HCT116 (cell line): ENCODE results near the gene RGS11. TPM values are rescaled to one million over a fixed set of nuclear protein-coding genes. Genes with fewer than 3 reads are reported as not detected.

Experiments used
- ATAC-seq: fragments of 200-7000 bp; cut with Tn5 transposase; 2 replicates; pipeline ENCODE4 v1.9.1; 2020; ENCODE audit warnings: mild to moderate bottlenecking, moderate library complexity
- BruUV-seq: library from RNA; stranded (reverse); fragments of 400-500 nt; replicated peaks from 2 replicates; lab custom pipeline; 2021; lab: Mats Ljungman, UMichigan
- CTCF ChIA-PET: fragments of 300-600 bp; sonication (Branson Sonifier 250); formaldehyde crosslinking; loops from one replicate; lab custom pipeline; 2021; ENCODE audit warnings: antibody characterized with exemption; lab: Charles Lee
- POLR2A ChIA-PET: fragments of 300-600, 350-600 bp; sonication (Branson Sonifier 250); formaldehyde crosslinking; loops from one replicate; lab custom pipeline; 2021; ENCODE audit warnings: antibody characterized with exemption; lab: Charles Lee
- RAD21 ChIA-PET, 2 experiments: fragments of 300-600 bp; sonication (Branson Sonifier 250); formaldehyde crosslinking; loops; one replicate each; lab custom pipeline; 2023; ENCODE audit warnings: low total read pairs in 2 of 2; ENCODE audit not compliant: uncharacterized antibody in 2 of 2, unreplicated experiment in 2 of 2, low non-redundant PET in 1 of 2; lab: Charles Lee
- DNase-seq: peaks from one replicate; pipeline ENCODE4 v3.0.0-alpha.2; 2010; ENCODE audit warnings: low read depth, low spot score
- H2AFZ ChIP-seq: fragments of 200-600 bp; shearing (Covaris generic), sonication (generic); 2 replicates; pipeline ENCODE4 v1.6.1; 2017; ENCODE audit warnings: low read depth, mixed run types, mixed read lengths, antibody characterized with exemption, low read length; ENCODE audit not compliant: poor library complexity, severe bottlenecking
- H3K27ac ChIP-seq: 2 replicates; pipeline ENCODE4 v1.5.1; 2012; ENCODE audit warnings: low read depth, low read length
- H3K27me3 ChIP-seq: fragments of 200-600 bp; sonication (generic); 2 replicates; pipeline ENCODE4 v1.6.1; 2016; ENCODE audit warnings: mixed run types, low read length, mixed read lengths; ENCODE audit not compliant: insufficient read depth
- H3K36me3 ChIP-seq, 2 experiments: fragments of 200-500 bp in 1 of 2; fragments of 200-600 bp in 1 of 2; sonication (Bioruptor generic) in 1 of 2; sonication (generic) in 1 of 2; 2 replicates each; pipeline versions ENCODE4 v1.5.1 to v1.6.1; 2014 to 2016; ENCODE audit warnings: low read length in 2 of 2, inconsistent platforms in 1 of 2, mixed read lengths in 1 of 2, mixed run types in 1 of 2; ENCODE audit not compliant: insufficient read depth in 2 of 2, control insufficient read depth in 1 of 2
- H3K4me1 ChIP-seq, 2 experiments: fragments of 200-600 bp in 1 of 2; sonication (generic) in 1 of 2; 2 replicates each; pipeline versions ENCODE4 v1.5.1 to v1.6.1; 2012 to 2017; ENCODE audit warnings: low read length in 2 of 2, inconsistent platforms in 1 of 2, mild to moderate bottlenecking in 1 of 2, mixed read lengths in 1 of 2, mixed run types in 1 of 2, moderate library complexity in 1 of 2; ENCODE audit not compliant: insufficient read depth in 2 of 2, control insufficient read depth in 1 of 2
- H3K4me2 ChIP-seq: fragments of 200-600 bp; sonication (generic); 2 replicates; pipeline ENCODE4 v1.6.1; 2017; ENCODE audit warnings: mixed run types, low read length, mixed read lengths
- H3K4me3 ChIP-seq, 2 experiments: fragments of 200-600 bp in 1 of 2; sonication (generic) in 1 of 2; replicated peaks in 1 of 2; 2 replicates each; pipeline ENCODE4 v1.5.1; 2011 to 2016; ENCODE audit warnings: low read length in 2 of 2, control low read depth in 1 of 2, low read depth in 1 of 2, mild to moderate bottlenecking in 1 of 2, mixed read lengths in 1 of 2, mixed run types in 1 of 2
- H3K79me2 ChIP-seq: fragments of 200-600 bp; sonication (generic); 2 replicates; pipeline ENCODE4 v1.6.1; 2017; ENCODE audit warnings: mild to moderate bottlenecking, mixed run types, low read length, moderate library complexity, mixed read lengths; ENCODE audit not compliant: insufficient read depth
- H3K9ac ChIP-seq: fragments of 200-600 bp; sonication (generic); 2 replicates; pipeline ENCODE4 v1.6.1; 2016; ENCODE audit warnings: low read length, mixed read lengths
- H3K9me2 ChIP-seq: fragments of 200-600 bp; sonication (generic), shearing (Covaris generic); 2 replicates; pipeline ENCODE4 v1.6.1; 2017; ENCODE audit warnings: mixed run types, mild to moderate bottlenecking, moderate library complexity; ENCODE audit not compliant: insufficient read depth
- H3K9me3 ChIP-seq, 2 experiments: fragments of 200-500 bp in 1 of 2; fragments of 200-600 bp in 1 of 2; sonication (Bioruptor generic) in 1 of 2; sonication (generic) in 1 of 2; 2 replicates each; pipeline ENCODE4 v1.6.1; 2014 to 2017; ENCODE audit warnings: low read length in 2 of 2, mixed read lengths in 2 of 2, inconsistent platforms in 1 of 2, low read depth in 1 of 2, mild to moderate bottlenecking in 1 of 2, mixed run types in 1 of 2, moderate library complexity in 1 of 2; ENCODE audit not compliant: control insufficient read depth in 1 of 2, insufficient read depth in 1 of 2
- H4K20me1 ChIP-seq: fragments of 200-600 bp; sonication (generic), shearing (Covaris generic); 2 replicates; pipeline ENCODE4 v1.6.1; 2017; ENCODE audit warnings: mixed run types, mild to moderate bottlenecking, moderate library complexity; ENCODE audit not compliant: insufficient read depth
- EGR1 ChIP-seq: IDR thresholded peaks from 2 replicates; pipeline ENCODE4 v1.6.1; 2012; ENCODE audit warnings: low read depth
- ELF1 ChIP-seq: IDR thresholded peaks from 2 replicates; pipeline ENCODE4 v1.6.1; 2012; ENCODE audit warnings: low read depth, borderline replicate concordance
- EZH2 ChIP-seq: fragments of 200-600 bp; sonication (generic); IDR thresholded peaks from 2 replicates; pipeline ENCODE4 v1.6.1; 2017; ENCODE audit warnings: antibody characterized with exemption, mixed run types
- MAX ChIP-seq: IDR thresholded peaks from 2 replicates; pipeline ENCODE4 v1.6.1; 2012
- POLR2A ChIP-seq: IDR thresholded peaks from 2 replicates; pipeline ENCODE4 v1.7.0; 2011; ENCODE audit warnings: borderline replicate concordance; ENCODE audit not compliant: insufficient read depth, insufficient read length; ENCODE audit errors: extremely low read depth
- POLR2AphosphoS5 ChIP-seq: IDR thresholded peaks from 2 replicates; pipeline ENCODE4 v1.6.1; 2011; ENCODE audit warnings: mild to moderate bottlenecking, low read depth, low read length, moderate library complexity
- RAD21 ChIP-seq: IDR thresholded peaks from 2 replicates; pipeline ENCODE4 v1.6.1; 2012; ENCODE audit warnings: low read depth, mild to moderate bottlenecking
- SP1 ChIP-seq: IDR thresholded peaks from 2 replicates; pipeline ENCODE4 v1.6.1; 2012; ENCODE audit warnings: low read depth
- YY1 ChIP-seq: IDR thresholded peaks from 2 replicates; pipeline ENCODE4 v1.6.1; 2011; ENCODE audit warnings: low read length, low read depth, moderate library complexity, mild to moderate bottlenecking; ENCODE audit not compliant: insufficient replicate concordance; ENCODE audit errors: extremely low read depth
- ZBTB33 ChIP-seq: IDR thresholded peaks from 2 replicates; pipeline ENCODE4 v1.6.1; 2011; ENCODE audit warnings: mild to moderate bottlenecking, low read length, moderate library complexity; ENCODE audit not compliant: insufficient replicate concordance; ENCODE audit errors: extremely low read depth
- ZNF274 ChIP-seq: fragments of 200-500 bp; sonication (Bioruptor generic); IDR thresholded peaks from 2 replicates; pipeline ENCODE4 v1.6.1; 2014; ENCODE audit warnings: mild to moderate bottlenecking, low read depth, low read length, inconsistent platforms
- intact Hi-C: fragments of 100-400 bp; cut with micrococcal nuclease; formaldehyde crosslinking; loops from 2 replicates; pipeline ENCODE4 v1.10.0; 2022
- total RNA-seq: library from RNA; stranded (reverse); gene quantifications from one replicate; pipeline ENCODE4 v1.2.1, GENCODE V29; 2021; ENCODE audit not compliant: unreplicated experiment
- TF ChIP-seq, protein P1 (sequence below): IDR thresholded peaks from 2 replicates; pipeline ENCODE4 v1.6.1; 2012

Gene RGS11
- total RNA-seq, 1 experiment from 2014 or later: not detected

GRCh38 chr16:316741-317464 lies 41.2 kb upstream of the RGS11 start (continued):
- no peak for TF ChIP-seq POLR2AphosphoS5
- no peak for TF ChIP-seq ZNF274
- TF ChIP-seq SP1: no peak
- no peak for TF ChIP-seq YY1
- TF ChIP-seq POLR2A: no peak
- no peak for TF ChIP-seq EGR1
- TF ChIP-seq MAX: no peak

- H3K9me3 ChIP-seq: no peaks in the 10 kb centered on the region
- POLR2A ChIA-PET: no interaction called here
- ATAC-seq (no peak), DNase-seq (no peak)
- no peaks in the 10 kb centered on the region for H3K9me2 ChIP-seq
- RAD21 ChIA-PET: no interaction called here
- no peak overlapping the region for H3K9ac ChIP-seq
- H3K27me3 ChIP-seq: no peaks in the 10 kb centered on the region
- H3K4me1 ChIP-seq: no peaks in the 10 kb centered on the region
- CTCF ChIA-PET: no interaction called here
- no peak overlapping the region for H3K4me3 ChIP-seq
- intact Hi-C loops: no loop called here
- BruUV-seq: no TSS peak
- H3K27ac ChIP-seq: no peak overlapping the region
- H3K79me2 ChIP-seq: peaks cover 23% of the 10 kb centered on the region
- no peaks in the 10 kb centered on the region for H3K36me3 ChIP-seq
- H4K20me1 ChIP-seq: no peaks in the 10 kb centered on the region
- H2AFZ ChIP-seq: no peak overlapping the region
- H3K4me2 ChIP-seq: no peak overlapping the region
- TF ChIP-seq POLR2AphosphoS5 (no peak), EZH2 (no peak), ELF1 (no peak), SP1 (no peak), ZBTB33 (no peak), RAD21 (no peak)
- TF ChIP-seq, protein P1, sequence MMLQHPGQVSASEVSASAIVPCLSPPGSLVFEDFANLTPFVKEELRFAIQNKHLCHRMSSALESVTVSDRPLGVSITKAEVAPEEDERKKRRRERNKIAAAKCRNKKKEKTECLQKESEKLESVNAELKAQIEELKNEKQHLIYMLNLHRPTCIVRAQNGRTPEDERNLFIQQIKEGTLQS: no peak
These were observed 39.1 kb upstream of the RGS11 start for GRCh38 chr16:314795-315299.
